GM18520 (cell line): ENCODE results near the gene ADARB1.
A peak's percentile ranks its signal among the peaks of the same experiment; 100 is the strongest.
"Not testable (repeated sequence)": the region's sequence is repeated elsewhere in the genome, so short reads cannot be mapped to it uniquely, and the experiment has no call there.

Experiments
- ATAC-seq: cut with Tn5 transposase; IDR thresholded peaks from one replicate; pipeline ENCODE4 v1.9.1; 2021; ENCODE audit not compliant: unreplicated experiment

The ADARB1 gene

GRCh38 chr21:45131537-45131999 lies 57.2 kb downstream of the ADARB1 start:
- ATAC-seq, result no peak

- ATAC-seq, result no peak
Measured at GRCh38 chr21:45132841-45133573, 58.6 kb downstream of the ADARB1 start.

- not testable (repeated sequence) for ATAC-seq
Measured at GRCh38 chr21:45133574-45134278, 59.3 kb downstream of the ADARB1 start.

GRCh38 chr21:45134279-45135076 lies 60.1 kb downstream of the ADARB1 start:
- ATAC-seq, result no peak

GRCh38 chr21:45135122-45135521 lies 60.7 kb downstream of the ADARB1 start:
- ATAC-seq, result no peak

- ATAC-seq, result no peak
Measured at GRCh38 chr21:45135868-45136267, 61.5 kb downstream of the ADARB1 start.

GRCh38 chr21:45136500-45136899 lies 62.1 kb downstream of the ADARB1 start:
- no peak for ATAC-seq

- no peak for ATAC-seq
Measured at GRCh38 chr21:45136927-45137611, 62.7 kb downstream of the ADARB1 start.

- ATAC-seq, result no peak
Measured at GRCh38 chr21:45137612-45137937, 63.2 kb downstream of the ADARB1 start.

GRCh38 chr21:45138199-45139002 lies 64.0 kb downstream of the ADARB1 start:
- ATAC-seq, result no peak

- ATAC-seq, result not testable (repeated sequence)
Measured at GRCh38 chr21:45139003-45139360, 64.6 kb downstream of the ADARB1 start.

- ATAC-seq, result no peak
Measured at GRCh38 chr21:45139473-45139872, 65.1 kb downstream of the ADARB1 start.

- peak; percentile 48 for ATAC-seq
Measured at GRCh38 chr21:45140346-45140940, 66.1 kb downstream of the ADARB1 start.

- ATAC-seq, result not testable (repeated sequence)
Measured at GRCh38 chr21:45140944-45141343, 66.6 kb downstream of the ADARB1 start.

- no peak for ATAC-seq
Measured at GRCh38 chr21:45141507-45141906, 67.1 kb downstream of the ADARB1 start.

- no peak for ATAC-seq
Measured at GRCh38 chr21:45142469-45143308, 68.3 kb downstream of the ADARB1 start.

GRCh38 chr21:45143855-45144254 lies 69.5 kb downstream of the ADARB1 start:
- ATAC-seq, result no peak

- ATAC-seq, result no peak
Measured at GRCh38 chr21:45145146-45145545, 70.8 kb downstream of the ADARB1 start.

- ATAC-seq, result not testable (repeated sequence)
Measured at GRCh38 chr21:45145846-45146245, 71.5 kb downstream of the ADARB1 start.
